GM23338 (cell line): ENCODE results near the gene FRS2. TPM values are rescaled to one million over a fixed set of nuclear protein-coding genes. Genes with fewer than 3 reads are reported as not detected.

Source experiments
- ATAC-seq: fragments of 200-7000 bp; cut with Tn5 transposase; 3 replicates; pipeline ENCODE4 v1.9.1; 2020
- DNase-seq: peaks from one replicate; pipeline ENCODE4 v3.0.0-alpha.2; 2015; ENCODE audit warnings: low spot score
- H2AFZ ChIP-seq: fragments of 200-600 bp; sonication (generic); 2 replicates; pipeline ENCODE4 v1.8.0; 2016; ENCODE audit warnings: antibody characterized with exemption, mild to moderate bottlenecking, moderate library complexity
- H3F3A ChIP-seq: fragments of 200-600 bp; sonication (generic); replicated peaks from 2 replicates; pipeline ENCODE4 v1.8.0; 2017; ENCODE audit warnings: antibody characterized with exemption, mixed run types, low read depth
- H3K27ac ChIP-seq: fragments of 200-600 bp; sonication (generic); 2 replicates; pipeline ENCODE4 v1.6.1; 2016; ENCODE audit warnings: low read depth
- H3K27me3 ChIP-seq: fragments of 200-600 bp; sonication (generic); 2 replicates; pipeline ENCODE4 v1.8.0; 2016; ENCODE audit warnings: mild to moderate bottlenecking, mixed run types, moderate library complexity; ENCODE audit not compliant: insufficient read depth
- H3K36me3 ChIP-seq: fragments of 200-600 bp; sonication (generic); 2 replicates; pipeline ENCODE4 v1.8.0; 2016; ENCODE audit warnings: mild to moderate bottlenecking; ENCODE audit not compliant: insufficient read depth
- H3K4me1 ChIP-seq: fragments of 200-600 bp; sonication (generic); 2 replicates; pipeline ENCODE4 v1.8.0; 2016; ENCODE audit warnings: mild to moderate bottlenecking, moderate library complexity; ENCODE audit not compliant: insufficient read depth
- H3K4me2 ChIP-seq: fragments of 200-600 bp; sonication (generic); 2 replicates; pipeline ENCODE4 v1.7.1; 2017; ENCODE audit warnings: mixed run types
- H3K4me3 ChIP-seq: fragments of 200-600 bp; sonication (generic); 2 replicates; pipeline ENCODE4 v1.6.1; 2016; ENCODE audit warnings: mixed run types
- H3K79me2 ChIP-seq: fragments of 200-600 bp; sonication (generic); replicated peaks from 2 replicates; pipeline ENCODE4 v1.8.0; 2017; ENCODE audit warnings: mild to moderate bottlenecking; ENCODE audit not compliant: insufficient read depth
- H3K9me2 ChIP-seq: fragments of 200-600 bp; sonication (generic); 2 replicates; pipeline ENCODE4 v1.8.0; 2017; ENCODE audit not compliant: insufficient read depth
- H4K20me1 ChIP-seq: fragments of 200-600 bp; sonication (generic); replicated peaks from 2 replicates; pipeline ENCODE4 v1.8.0; 2017; ENCODE audit warnings: mild to moderate bottlenecking; ENCODE audit not compliant: insufficient read depth
- H3K27ac Mint-ChIP-seq: 2 replicates; pipeline ENCODE4 v1.8.0; 2020; ENCODE audit warnings: inconsistent platforms, mild to moderate bottlenecking, moderate library complexity, mixed read lengths
- H3K27me3 Mint-ChIP-seq: 3 replicates; pipeline ENCODE4 v1.8.0; 2022; ENCODE audit warnings: low read depth, mild to moderate bottlenecking, moderate library complexity, mixed read lengths, inconsistent platforms; ENCODE audit not compliant: insufficient read depth, poor library complexity
- H3K36me3 Mint-ChIP-seq: 3 replicates; pipeline ENCODE4 v1.8.0; 2021; ENCODE audit warnings: low read depth, mild to moderate bottlenecking, inconsistent platforms, moderate library complexity, mixed read lengths
- H3K4me1 Mint-ChIP-seq: 3 replicates; pipeline ENCODE4 v1.8.0; 2020; ENCODE audit warnings: mild to moderate bottlenecking, inconsistent platforms, mixed read lengths
- H3K4me3 Mint-ChIP-seq: 3 replicates; pipeline ENCODE4 v1.8.0; 2021; ENCODE audit warnings: moderate library complexity, mild to moderate bottlenecking, inconsistent platforms, mixed read lengths
- H3K9me3 Mint-ChIP-seq: 3 replicates; pipeline ENCODE4 v1.8.0; 2020; ENCODE audit warnings: moderate library complexity, mild to moderate bottlenecking, inconsistent platforms, mixed read lengths
- CREB1 ChIP-seq: fragments of 250-450 bp; sonication (Bioruptor Pico); IDR thresholded peaks from 2 replicates; pipeline ENCODE4 v1.5.0; 2020; ENCODE audit warnings: low read depth, mild to moderate bottlenecking, moderate library complexity
- EZH2 ChIP-seq: fragments of 200-600 bp; sonication (generic); IDR thresholded peaks from one replicate; pipeline ENCODE4 v1.8.0; 2017; ENCODE audit warnings: antibody characterized with exemption, mild to moderate bottlenecking, low read depth; ENCODE audit not compliant: unreplicated experiment
- EZH2phosphoT487 ChIP-seq: fragments of 200-600 bp; sonication (generic); IDR thresholded peaks from one replicate; pipeline ENCODE4 v1.8.1; 2018; ENCODE audit warnings: antibody characterized with exemption; ENCODE audit not compliant: unreplicated experiment
- JUNB ChIP-seq: IDR thresholded peaks from one replicate; pipeline ENCODE4 v1.6.1; 2016; ENCODE audit warnings: antibody characterized with exemption; ENCODE audit not compliant: unreplicated experiment
- NANOG ChIP-seq: IDR thresholded peaks from 2 replicates; pipeline ENCODE4 v1.6.1; 2016; ENCODE audit warnings: antibody characterized with exemption, borderline replicate concordance
- POLR2AphosphoS5 ChIP-seq: IDR thresholded peaks from 2 replicates; pipeline ENCODE4 v1.6.1; 2016; ENCODE audit warnings: antibody characterized with exemption, low read depth
- REST ChIP-seq: IDR thresholded peaks from one replicate; pipeline ENCODE4 v1.6.1; 2018; ENCODE audit warnings: antibody characterized with exemption; ENCODE audit not compliant: unreplicated experiment
- STAT1 ChIP-seq: IDR thresholded peaks from one replicate; pipeline ENCODE4 v1.6.1; 2016; ENCODE audit warnings: antibody characterized with exemption; ENCODE audit not compliant: unreplicated experiment
- ZNF114 ChIP-seq: fragments of 250-450 bp; sonication (Bioruptor Pico); IDR thresholded peaks from 2 replicates; pipeline ENCODE4 v1.5.0; 2020; ENCODE audit warnings: mild to moderate bottlenecking, moderate library complexity
- ZNF331 ChIP-seq: fragments of 250-450 bp; sonication (Bioruptor Pico); IDR thresholded peaks from 2 replicates; pipeline ENCODE4 v1.5.0; 2020; ENCODE audit warnings: low read depth, mild to moderate bottlenecking, moderate library complexity
- polyA plus RNA-seq: library from polyadenylated mRNA; unstranded; fragments of >200 nt; fragmentation: Nextera tagmentation; extraction: Ambion mirVana; gene quantifications from 2 replicates; pipeline ENCODE4 v1.2.1, GENCODE V29; 2016
- total RNA-seq: library from RNA; depleted of rRNA; stranded (reverse); fragments of >200 nt; shearing (Covaris generic); gene quantifications from 2 replicates; pipeline ENCODE4 v1.2.3, GENCODE V29; 2014
- TF ChIP-seq, protein P1 (sequence below): IDR thresholded peaks from 2 replicates; pipeline ENCODE4 v1.6.1; 2016; ENCODE audit warnings: antibody characterized with exemption
- TF ChIP-seq, protein P2 (sequence below): fragments of 250-450 bp; sonication (Bioruptor Pico); IDR thresholded peaks from 2 replicates; pipeline ENCODE4 v1.5.0; 2020; ENCODE audit warnings: mild to moderate bottlenecking, moderate library complexity
- TF ChIP-seq, protein P3 (sequence below), 2 experiments: fragments of 200-600 bp in 1 of 2; sonication (generic) in 1 of 2; conservative IDR thresholded peaks; 2 replicates each; pipeline versions ENCODE4 v1.5.1 to v1.6.1; 2016 to 2017; ENCODE audit warnings: antibody characterized with exemption in 2 of 2, low read depth in 2 of 2, mild to moderate bottlenecking in 2 of 2, moderate library complexity in 1 of 2

Gene FRS2
- total and polyA plus RNA-seq, 2 experiments from 2014 or later, result 34.3 to 45.0 TPM

GRCh38 chr12:69569236-69569635 is 99.0 kb downstream of the FRS2 start:
- Mint-ChIP-seq H3K4me1 (peaks cover 2% of the 10 kb centered on the region; the same call in 2 of the 3 replicates), H3K9me3 (no peaks in the 10 kb centered on the region), H3K36me3 (peaks cover 22% of the 10 kb centered on the region), H3K4me3 (no peak overlapping the region), H3K27ac (no peak overlapping the region), H3K27me3 (no peaks in the 10 kb centered on the region)
- no peaks in the 10 kb centered on the region; the same call in 1 of the 2 replicates for H4K20me1 ChIP-seq
- H3K36me3 ChIP-seq, result peaks cover 13% of the 10 kb centered on the region; the same call in 1 of the 2 replicates
- no peaks in the 10 kb centered on the region for H3K4me1 ChIP-seq
- no peaks in the 10 kb centered on the region for H3K27me3 ChIP-seq
- H3K9me2 ChIP-seq, result no peaks in the 10 kb centered on the region
- 0 out of 2 replicates have a peak overlapping the region, but pooled peaks have one; percentile 57 for H3K27ac ChIP-seq
- H3F3A ChIP-seq, result peaks cover 5% of the 10 kb centered on the region; the same call in 1 of the 2 replicates
- H3K4me3 ChIP-seq, result no peak overlapping the region
- no peaks in the 10 kb centered on the region for H3K79me2 ChIP-seq
- no peak overlapping the region for H3K4me2 ChIP-seq
- TF ChIP-seq ZNF114 (CRISPR knock-in tag) (no peak), ZNF331 (CRISPR knock-in tag) (no peak), JUNB (no peak), NANOG (no peak), EZH2phosphoT487 (no peak), STAT1 (no peak), POLR2AphosphoS5 (no peak), REST (no peak), CREB1 (CRISPR knock-in tag) (no peak), EZH2 (no peak)
- TF ChIP-seq, protein P1, sequence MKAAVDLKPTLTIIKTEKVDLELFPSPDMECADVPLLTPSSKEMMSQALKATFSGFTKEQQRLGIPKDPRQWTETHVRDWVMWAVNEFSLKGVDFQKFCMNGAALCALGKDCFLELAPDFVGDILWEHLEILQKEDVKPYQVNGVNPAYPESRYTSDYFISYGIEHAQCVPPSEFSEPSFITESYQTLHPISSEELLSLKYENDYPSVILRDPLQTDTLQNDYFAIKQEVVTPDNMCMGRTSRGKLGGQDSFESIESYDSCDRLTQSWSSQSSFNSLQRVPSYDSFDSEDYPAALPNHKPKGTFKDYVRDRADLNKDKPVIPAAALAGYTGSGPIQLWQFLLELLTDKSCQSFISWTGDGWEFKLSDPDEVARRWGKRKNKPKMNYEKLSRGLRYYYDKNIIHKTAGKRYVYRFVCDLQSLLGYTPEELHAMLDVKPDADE, result no peak
- TF ChIP-seq, protein P2, sequence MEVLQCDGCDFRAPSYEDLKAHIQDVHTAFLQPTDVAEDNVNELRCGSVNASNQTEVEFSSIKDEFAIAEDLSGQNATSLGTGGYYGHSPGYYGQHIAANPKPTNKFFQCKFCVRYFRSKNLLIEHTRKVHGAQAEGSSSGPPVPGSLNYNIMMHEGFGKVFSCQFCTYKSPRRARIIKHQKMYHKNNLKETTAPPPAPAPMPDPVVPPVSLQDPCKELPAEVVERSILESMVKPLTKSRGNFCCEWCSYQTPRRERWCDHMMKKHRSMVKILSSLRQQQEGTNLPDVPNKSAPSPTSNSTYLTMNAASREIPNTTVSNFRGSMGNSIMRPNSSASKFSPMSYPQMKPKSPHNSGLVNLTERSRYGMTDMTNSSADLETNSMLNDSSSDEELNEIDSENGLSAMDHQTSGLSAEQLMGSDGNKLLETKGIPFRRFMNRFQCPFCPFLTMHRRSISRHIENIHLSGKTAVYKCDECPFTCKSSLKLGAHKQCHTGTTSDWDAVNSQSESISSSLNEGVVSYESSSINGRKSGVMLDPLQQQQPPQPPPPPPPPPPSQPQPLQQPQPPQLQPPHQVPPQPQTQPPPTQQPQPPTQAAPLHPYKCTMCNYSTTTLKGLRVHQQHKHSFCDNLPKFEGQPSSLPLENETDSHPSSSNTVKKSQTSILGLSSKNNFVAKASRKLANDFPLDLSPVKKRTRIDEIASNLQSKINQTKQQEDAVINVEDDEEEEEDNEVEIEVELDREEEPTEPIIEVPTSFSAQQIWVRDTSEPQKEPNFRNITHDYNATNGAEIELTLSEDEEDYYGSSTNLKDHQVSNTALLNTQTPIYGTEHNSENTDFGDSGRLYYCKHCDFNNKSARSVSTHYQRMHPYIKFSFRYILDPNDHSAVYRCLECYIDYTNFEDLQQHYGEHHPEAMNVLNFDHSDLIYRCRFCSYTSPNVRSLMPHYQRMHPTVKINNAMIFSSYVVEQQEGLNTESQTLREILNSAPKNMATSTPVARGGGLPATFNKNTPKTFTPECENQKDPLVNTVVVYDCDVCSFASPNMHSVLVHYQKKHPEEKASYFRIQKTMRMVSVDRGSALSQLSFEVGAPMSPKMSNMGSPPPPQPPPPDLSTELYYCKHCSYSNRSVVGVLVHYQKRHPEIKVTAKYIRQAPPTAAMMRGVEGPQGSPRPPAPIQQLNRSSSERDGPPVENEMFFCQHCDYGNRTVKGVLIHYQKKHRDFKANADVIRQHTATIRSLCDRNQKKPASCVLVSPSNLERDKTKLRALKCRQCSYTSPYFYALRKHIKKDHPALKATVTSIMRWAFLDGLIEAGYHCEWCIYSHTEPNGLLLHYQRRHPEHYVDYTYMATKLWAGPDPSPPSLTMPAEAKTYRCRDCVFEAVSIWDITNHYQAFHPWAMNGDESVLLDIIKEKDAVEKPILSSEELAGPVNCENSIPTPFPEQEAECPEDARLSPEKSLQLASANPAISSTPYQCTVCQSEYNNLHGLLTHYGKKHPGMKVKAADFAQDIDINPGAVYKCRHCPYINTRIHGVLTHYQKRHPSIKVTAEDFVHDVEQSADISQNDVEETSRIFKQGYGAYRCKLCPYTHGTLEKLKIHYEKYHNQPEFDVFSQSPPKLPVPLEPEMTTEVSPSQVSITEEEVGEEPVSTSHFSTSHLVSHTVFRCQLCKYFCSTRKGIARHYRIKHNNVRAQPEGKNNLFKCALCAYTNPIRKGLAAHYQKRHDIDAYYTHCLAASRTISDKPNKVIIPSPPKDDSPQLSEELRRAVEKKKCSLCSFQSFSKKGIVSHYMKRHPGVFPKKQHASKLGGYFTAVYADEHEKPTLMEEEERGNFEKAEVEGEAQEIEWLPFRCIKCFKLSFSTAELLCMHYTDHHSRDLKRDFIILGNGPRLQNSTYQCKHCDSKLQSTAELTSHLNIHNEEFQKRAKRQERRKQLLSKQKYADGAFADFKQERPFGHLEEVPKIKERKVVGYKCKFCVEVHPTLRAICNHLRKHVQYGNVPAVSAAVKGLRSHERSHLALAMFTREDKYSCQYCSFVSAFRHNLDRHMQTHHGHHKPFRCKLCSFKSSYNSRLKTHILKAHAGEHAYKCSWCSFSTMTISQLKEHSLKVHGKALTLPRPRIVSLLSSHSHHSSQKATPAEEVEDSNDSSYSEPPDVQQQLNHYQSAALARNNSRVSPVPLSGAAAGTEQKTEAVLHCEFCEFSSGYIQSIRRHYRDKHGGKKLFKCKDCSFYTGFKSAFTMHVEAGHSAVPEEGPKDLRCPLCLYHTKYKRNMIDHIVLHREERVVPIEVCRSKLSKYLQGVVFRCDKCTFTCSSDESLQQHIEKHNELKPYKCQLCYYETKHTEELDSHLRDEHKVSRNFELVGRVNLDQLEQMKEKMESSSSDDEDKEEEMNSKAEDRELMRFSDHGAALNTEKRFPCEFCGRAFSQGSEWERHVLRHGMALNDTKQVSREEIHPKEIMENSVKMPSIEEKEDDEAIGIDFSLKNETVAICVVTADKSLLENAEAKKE (CRISPR knock-in tag), result no peak
- TF ChIP-seq, protein P3, sequence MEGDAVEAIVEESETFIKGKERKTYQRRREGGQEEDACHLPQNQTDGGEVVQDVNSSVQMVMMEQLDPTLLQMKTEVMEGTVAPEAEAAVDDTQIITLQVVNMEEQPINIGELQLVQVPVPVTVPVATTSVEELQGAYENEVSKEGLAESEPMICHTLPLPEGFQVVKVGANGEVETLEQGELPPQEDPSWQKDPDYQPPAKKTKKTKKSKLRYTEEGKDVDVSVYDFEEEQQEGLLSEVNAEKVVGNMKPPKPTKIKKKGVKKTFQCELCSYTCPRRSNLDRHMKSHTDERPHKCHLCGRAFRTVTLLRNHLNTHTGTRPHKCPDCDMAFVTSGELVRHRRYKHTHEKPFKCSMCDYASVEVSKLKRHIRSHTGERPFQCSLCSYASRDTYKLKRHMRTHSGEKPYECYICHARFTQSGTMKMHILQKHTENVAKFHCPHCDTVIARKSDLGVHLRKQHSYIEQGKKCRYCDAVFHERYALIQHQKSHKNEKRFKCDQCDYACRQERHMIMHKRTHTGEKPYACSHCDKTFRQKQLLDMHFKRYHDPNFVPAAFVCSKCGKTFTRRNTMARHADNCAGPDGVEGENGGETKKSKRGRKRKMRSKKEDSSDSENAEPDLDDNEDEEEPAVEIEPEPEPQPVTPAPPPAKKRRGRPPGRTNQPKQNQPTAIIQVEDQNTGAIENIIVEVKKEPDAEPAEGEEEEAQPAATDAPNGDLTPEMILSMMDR (conservative IDR thresholded peaks at IDR 0.05; ENCODE audit: low read depth in 2 of 2), result no peak
- ATAC-seq, result no peak
- no peak for DNase-seq
- H2AFZ ChIP-seq, result no peak overlapping the region
